ENCODE measurements around the gene MARCHF2.

Gene MARCHF2

DNA sequence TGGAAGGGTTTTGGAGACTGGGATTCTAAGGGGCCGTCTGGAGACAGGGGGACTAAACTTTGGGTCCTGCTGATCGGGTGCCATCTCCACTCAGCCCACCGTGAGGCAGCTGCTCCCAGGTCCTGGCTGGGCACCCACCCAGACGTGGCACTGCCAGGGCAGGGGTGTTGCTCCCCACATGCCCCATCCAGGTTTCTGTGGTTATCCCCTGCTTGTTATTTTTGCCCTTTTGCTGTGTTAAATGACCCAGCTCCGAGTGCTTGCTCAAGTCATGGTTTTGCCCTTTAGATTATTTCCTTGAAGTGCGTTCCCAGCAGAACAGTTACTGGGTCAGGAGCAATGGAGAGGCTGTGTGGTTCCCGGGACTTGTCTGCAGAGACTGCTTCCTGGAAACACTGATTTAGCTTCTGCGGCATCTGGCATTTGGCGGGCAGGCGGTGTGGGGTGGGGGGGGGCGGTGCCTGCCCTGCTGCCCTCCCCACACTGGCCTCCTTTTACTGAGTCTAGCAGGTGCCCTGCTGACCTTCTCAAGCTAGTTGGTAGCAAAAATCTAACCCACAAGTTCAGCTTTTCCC lies 21.0 kb upstream of the MARCHF2 start:
- TF ChIP-seq, protein P1, sequence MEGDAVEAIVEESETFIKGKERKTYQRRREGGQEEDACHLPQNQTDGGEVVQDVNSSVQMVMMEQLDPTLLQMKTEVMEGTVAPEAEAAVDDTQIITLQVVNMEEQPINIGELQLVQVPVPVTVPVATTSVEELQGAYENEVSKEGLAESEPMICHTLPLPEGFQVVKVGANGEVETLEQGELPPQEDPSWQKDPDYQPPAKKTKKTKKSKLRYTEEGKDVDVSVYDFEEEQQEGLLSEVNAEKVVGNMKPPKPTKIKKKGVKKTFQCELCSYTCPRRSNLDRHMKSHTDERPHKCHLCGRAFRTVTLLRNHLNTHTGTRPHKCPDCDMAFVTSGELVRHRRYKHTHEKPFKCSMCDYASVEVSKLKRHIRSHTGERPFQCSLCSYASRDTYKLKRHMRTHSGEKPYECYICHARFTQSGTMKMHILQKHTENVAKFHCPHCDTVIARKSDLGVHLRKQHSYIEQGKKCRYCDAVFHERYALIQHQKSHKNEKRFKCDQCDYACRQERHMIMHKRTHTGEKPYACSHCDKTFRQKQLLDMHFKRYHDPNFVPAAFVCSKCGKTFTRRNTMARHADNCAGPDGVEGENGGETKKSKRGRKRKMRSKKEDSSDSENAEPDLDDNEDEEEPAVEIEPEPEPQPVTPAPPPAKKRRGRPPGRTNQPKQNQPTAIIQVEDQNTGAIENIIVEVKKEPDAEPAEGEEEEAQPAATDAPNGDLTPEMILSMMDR (IDR thresholded peaks at IDR 0.05; ENCODE audit: control insufficient read depth, extremely low read depth, insufficient read depth) = no peak
- no peak overlapping the region for H3K4me3 ChIP-seq (ENCODE audit: low read depth, low read length)
- DNase-seq (ENCODE audit: low read depth) = no peak

DNA sequence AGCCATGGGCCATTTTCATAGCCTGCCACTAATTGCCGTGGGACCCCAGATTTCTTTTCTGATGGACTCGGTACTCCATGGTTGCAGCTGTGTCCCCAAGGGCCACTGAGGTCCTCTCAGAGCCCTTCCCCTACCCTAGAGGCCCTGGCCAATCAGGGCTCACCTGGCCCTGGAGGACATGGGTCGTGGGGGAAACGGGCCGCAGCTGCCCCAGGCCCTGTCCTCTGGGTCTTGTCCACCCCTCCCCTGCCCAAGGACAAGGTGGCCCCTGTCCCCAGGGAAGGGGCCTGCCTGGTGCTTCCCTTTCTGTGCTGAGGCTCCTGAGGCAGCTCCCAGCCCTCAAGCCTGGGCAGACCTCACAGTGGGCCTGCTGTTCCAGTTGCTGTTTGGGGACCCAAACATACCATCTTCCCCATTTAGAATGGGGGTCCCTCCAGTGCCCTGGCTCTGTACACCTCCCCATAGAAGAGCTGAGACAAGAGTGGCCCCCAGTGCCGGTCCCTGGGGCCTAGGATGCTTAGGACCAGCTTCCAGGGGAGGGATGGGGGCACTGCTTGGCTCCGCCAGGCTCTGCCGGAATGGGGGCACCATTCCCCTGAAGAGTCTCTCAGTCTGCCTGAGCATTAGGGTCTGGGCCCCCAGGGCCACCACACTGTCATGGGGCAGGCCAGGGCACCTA lies 19.8 kb upstream of the MARCHF2 start:
- H3K4me3 ChIP-seq (ENCODE audit: low read depth, low read length) = no peak overlapping the region
- TF ChIP-seq, protein P1 (IDR thresholded peaks at IDR 0.05; ENCODE audit: control insufficient read depth, extremely low read depth, insufficient read depth) = no peak
- no peak for DNase-seq (ENCODE audit: low read depth)

DNA sequence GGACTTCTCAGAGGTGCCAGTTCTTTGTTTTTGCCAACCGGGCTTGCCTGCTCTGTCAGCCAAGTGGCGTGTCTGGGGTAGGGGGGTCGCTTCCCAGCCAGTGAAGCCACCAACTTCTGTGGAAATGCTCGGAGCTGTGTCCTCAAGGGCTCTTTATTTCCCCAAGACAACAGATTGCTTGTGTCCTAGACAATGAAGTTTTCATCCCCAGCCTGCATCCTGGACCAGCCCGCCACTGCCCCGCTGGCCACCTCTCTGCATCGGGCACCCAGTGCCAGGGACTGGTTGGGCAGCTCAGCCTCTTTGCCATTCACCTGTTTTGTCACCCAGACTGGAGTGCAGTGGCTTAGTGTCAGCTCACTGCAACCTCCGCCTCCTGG lies 19.2 kb upstream of the MARCHF2 start:
- no peak for DNase-seq (ENCODE audit: low read depth)
- no peak overlapping the region for H3K4me3 ChIP-seq (ENCODE audit: low read depth, low read length)
- TF ChIP-seq, protein P1 (IDR thresholded peaks at IDR 0.05; ENCODE audit: control insufficient read depth, extremely low read depth, insufficient read depth) = no peak

DNA sequence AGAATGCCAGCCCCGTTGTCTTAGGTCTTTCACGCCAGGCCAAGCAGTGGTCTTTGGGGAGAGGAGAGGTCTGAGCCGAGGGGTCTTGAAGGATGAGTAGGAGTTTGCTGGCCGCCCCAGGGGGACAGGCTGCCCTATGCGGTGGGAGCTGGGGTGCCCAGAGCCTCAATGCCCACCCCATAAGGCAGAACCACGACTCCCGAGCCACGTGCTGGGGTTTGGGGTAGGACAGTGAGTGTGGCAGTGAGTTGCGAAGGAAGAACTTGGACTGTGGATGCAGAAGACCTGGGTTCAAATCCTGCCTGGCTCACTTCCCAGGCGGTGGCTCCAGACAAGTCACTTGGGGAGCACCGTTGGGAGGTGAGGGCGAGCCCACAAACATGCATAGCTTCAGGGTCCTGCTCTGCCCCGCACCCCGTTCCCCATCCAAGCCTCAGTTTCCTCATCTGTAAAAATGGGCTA lies 17.5 kb upstream of the MARCHF2 start:
- no peak for DNase-seq (ENCODE audit: low read depth)
- TF ChIP-seq, protein P1 (IDR thresholded peaks at IDR 0.05; ENCODE audit: control insufficient read depth, extremely low read depth, insufficient read depth) = no peak
- no peak overlapping the region for H3K4me3 ChIP-seq (ENCODE audit: low read depth, low read length)

DNA sequence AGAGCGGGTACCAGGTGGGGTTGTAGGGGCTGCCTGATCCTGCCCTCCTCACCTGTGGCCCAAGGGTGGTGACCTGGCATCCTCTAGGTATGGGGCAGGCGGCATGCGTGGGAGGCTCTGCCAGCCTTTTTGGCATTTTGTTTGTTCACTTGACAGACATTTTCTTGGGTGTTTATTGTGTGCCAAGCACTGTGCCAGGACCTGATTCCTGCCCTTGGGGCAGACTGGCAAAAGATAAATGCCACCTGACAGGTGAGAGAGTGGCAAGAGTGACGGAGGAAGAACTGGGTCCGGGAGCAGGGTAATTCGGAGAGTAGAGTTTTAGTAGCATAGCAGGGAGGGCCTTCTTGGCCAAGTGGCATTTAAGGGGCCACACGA lies 16.9 kb upstream of the MARCHF2 start:
- TF ChIP-seq, protein P1 (IDR thresholded peaks at IDR 0.05; ENCODE audit: control insufficient read depth, extremely low read depth, insufficient read depth) = no peak
- no peak for DNase-seq (ENCODE audit: low read depth)
- H3K4me3 ChIP-seq (ENCODE audit: low read depth, low read length) = no peak overlapping the region

DNA sequence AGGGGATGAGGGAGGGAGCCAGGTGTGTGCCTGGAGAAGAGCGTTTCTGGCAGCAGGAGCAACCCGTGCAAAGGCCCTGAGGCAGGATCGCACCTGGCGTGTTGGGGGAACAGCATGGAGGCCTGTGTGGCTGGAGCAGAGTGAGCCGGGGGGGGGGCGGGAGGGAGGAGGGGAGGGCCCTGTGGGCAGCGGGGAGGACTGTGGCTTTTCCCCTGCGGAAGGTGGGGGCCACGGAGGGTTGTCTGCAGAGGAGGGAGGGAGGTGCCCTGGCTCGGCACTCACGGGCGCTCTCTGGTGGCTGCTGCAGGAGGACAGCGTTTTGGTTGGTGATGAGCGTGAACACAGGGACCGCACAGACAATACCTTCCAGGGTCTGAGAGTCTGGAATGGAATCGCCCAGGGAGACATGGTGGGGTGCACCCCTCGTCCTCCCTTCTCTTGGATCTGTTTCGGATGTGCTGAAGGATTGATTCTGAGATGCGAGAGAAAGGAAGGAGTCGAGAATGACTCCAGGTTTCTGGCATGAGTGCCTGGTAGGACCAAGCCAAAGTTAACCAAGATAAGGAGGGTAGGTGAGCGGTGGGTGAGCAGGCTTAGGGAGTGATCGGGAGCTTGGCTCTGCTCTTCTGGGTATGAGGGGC lies 16.4 kb upstream of the MARCHF2 start:
- TF ChIP-seq, protein P1 (IDR thresholded peaks at IDR 0.05; ENCODE audit: control insufficient read depth, extremely low read depth, insufficient read depth) = peak; percentile 29; the same call in 1 of the 2 replicates
- no peak overlapping the region for H3K4me3 ChIP-seq (ENCODE audit: low read depth, low read length)
- no peak for DNase-seq (ENCODE audit: low read depth)
